Sigmoid colon (tissue), 7 donors: ENCODE data around the gene RPS3. TPM values are rescaled to one million over a fixed set of nuclear protein-coding genes. Genes with fewer than 3 reads are reported as not detected.

Experiments used
- DNase-seq: peaks from one replicate; pipeline ENCODE4 v3.0.0-alpha.2; 2019
- H3K27ac ChIP-seq, 4 donors: fragments of 200-600 bp; sonication (generic); one replicate each; pipeline ENCODE4 v1.5.1; 2016 to 2019; ENCODE audit warnings: mild to moderate bottlenecking in 1 of 4
- H3K27me3 ChIP-seq, 3 donors: fragments of 200-600 bp; sonication (generic); one replicate each; pipeline ENCODE4 v1.5.1; 2019; ENCODE audit warnings: mild to moderate bottlenecking in 1 of 3
- H3K36me3 ChIP-seq, 4 donors: fragments of 200-600 bp; sonication (generic); one replicate each; pipeline ENCODE4 v1.5.1; 2016 to 2019
- H3K4me1 ChIP-seq, 4 donors: fragments of 200-600 bp; sonication (generic); one replicate each; pipeline ENCODE4 v1.5.1; 2017 to 2019
- H3K4me3 ChIP-seq, 4 donors: fragments of 200-600 bp; sonication (generic); one replicate each; pipeline ENCODE4 v1.5.1; 2017 to 2019; ENCODE audit warnings: mild to moderate bottlenecking in 2 of 4, moderate library complexity in 1 of 4
- H3K9me3 ChIP-seq, 4 donors: fragments of 200-600 bp in 3 of 4; sonication (generic) in 3 of 4; one replicate each; pipeline versions ENCODE4 v1.5.1 to v1.6.1; 2013 to 2019
- EP300 ChIP-seq, 4 donors: sonication (generic); formaldehyde crosslinking; IDR thresholded peaks; one replicate each; pipeline ENCODE4 v1.6.1; 2017; ENCODE audit warnings: antibody characterized with exemption in 4 of 4
- POLR2A ChIP-seq, 2 donors: fragments of 450-650 bp; IDR thresholded peaks; one replicate each; pipeline ENCODE4 v1.6.1; 2016; ENCODE audit warnings: antibody characterized with exemption in 2 of 2, mild to moderate bottlenecking in 2 of 2, moderate library complexity in 2 of 2
- POLR2AphosphoS5 ChIP-seq, 4 donors: sonication (generic); formaldehyde crosslinking; IDR thresholded peaks; one replicate each; pipeline ENCODE4 v1.6.1; 2017; ENCODE audit warnings: antibody characterized with exemption in 4 of 4
- WGBS, 2 donors: extraction: QIAGEN DNeasy Blood & Tissue Kit; methylation state at CpG; one replicate each; pipeline ENCODE4 v1.1.7; 2013; 5-methylcytosine and 5-hydroxymethylcytosine counted together
- intact Hi-C: fragments of 100-400 bp; cut with DNase I; formaldehyde crosslinking; loops from one replicate; pipeline ENCODE4 v1.15.1; 2023
- polyA plus RNA-seq, 3 donors: library from polyadenylated mRNA; stranded (reverse); fragments of 200-250 nt; gene quantifications; one replicate each; pipeline ENCODE4 v1.2.3, GENCODE V29; 2013
- total RNA-seq, 4 donors: library from RNA; depleted of rRNA; stranded (reverse); fragments of >200 nt; gene quantifications; one replicate each; pipeline ENCODE4 v1.1.0, GENCODE V29; 2016
- TF ChIP-seq, protein P1 (sequence below), 4 experiments: fragments of 450-650 bp in 3 of 4; fragments of 200-600 bp in 1 of 4; IDR thresholded peaks; one replicate each; pipeline ENCODE4 v1.5.1; 2016 to 2019; ENCODE audit warnings: antibody characterized with exemption in 4 of 4, mild to moderate bottlenecking in 3 of 4, moderate library complexity in 2 of 4
- donor health status: healthy with polysubstance abuse.
- donor health status: Bipolar disorder and iron deficiency.
- donor health status: healthy.

Gene RPS3
- total and polyA plus RNA-seq, 7 donors: 967 to 4,083 (median 2,377) TPM

DNA sequence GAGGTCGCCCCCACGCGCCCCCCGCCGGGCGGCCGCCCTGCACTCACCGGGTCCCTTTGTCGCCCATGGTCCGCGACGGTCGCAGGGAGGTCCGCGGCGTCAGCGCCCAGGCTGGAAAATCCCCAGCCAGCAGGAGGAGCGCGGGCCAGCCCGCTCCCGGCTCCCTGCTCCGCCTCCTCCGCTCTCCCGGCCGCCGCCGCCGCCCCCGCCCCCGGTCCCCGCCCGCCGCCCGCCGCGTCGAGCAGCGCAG, 47.9 kb upstream of the RPS3 start, which contains the start of gene ARRB1:
TSS of gene ARRB1 (minus strand) at position 121 of the 250 bp plus-strand sequence. CDS start at position 67, 54 bp downstream.
- TF ChIP-seq POLR2AphosphoS5 (IDR thresholded peaks at IDR 0.05): peak in 1 of 4 donors; percentile 46
- TF ChIP-seq, protein P1, sequence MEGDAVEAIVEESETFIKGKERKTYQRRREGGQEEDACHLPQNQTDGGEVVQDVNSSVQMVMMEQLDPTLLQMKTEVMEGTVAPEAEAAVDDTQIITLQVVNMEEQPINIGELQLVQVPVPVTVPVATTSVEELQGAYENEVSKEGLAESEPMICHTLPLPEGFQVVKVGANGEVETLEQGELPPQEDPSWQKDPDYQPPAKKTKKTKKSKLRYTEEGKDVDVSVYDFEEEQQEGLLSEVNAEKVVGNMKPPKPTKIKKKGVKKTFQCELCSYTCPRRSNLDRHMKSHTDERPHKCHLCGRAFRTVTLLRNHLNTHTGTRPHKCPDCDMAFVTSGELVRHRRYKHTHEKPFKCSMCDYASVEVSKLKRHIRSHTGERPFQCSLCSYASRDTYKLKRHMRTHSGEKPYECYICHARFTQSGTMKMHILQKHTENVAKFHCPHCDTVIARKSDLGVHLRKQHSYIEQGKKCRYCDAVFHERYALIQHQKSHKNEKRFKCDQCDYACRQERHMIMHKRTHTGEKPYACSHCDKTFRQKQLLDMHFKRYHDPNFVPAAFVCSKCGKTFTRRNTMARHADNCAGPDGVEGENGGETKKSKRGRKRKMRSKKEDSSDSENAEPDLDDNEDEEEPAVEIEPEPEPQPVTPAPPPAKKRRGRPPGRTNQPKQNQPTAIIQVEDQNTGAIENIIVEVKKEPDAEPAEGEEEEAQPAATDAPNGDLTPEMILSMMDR (IDR thresholded peaks at IDR 0.05): no peak
- no peak for TF ChIP-seq EP300 (IDR thresholded peaks at IDR 0.05)
- TF ChIP-seq POLR2A (IDR thresholded peaks at IDR 0.05): peak in 1 of 2 donors; percentile 1
- H3K4me3 ChIP-seq: peak within 1 kb of the TSS; percentile 86 to 97 (median 94)
- H3K27me3 ChIP-seq: no peaks in the 10 kb centered on the region
- intact Hi-C loops: no loop called here
- no peaks in the 10 kb centered on the region for H3K9me3 ChIP-seq
- peak; percentile 75 for DNase-seq
- H3K27ac ChIP-seq: peak within 1 kb of the TSS; percentile 97 to 98 (median 97)
- WGBS, 2 donors: 1% methylated on average over 38 of the region's 38 CpGs
- H3K36me3 ChIP-seq: no peaks in the 10 kb centered on the region
- peaks cover 0 to 59% (median 56%) of the 10 kb centered on the region in 4 donors for H3K4me1 ChIP-seq

DNA sequence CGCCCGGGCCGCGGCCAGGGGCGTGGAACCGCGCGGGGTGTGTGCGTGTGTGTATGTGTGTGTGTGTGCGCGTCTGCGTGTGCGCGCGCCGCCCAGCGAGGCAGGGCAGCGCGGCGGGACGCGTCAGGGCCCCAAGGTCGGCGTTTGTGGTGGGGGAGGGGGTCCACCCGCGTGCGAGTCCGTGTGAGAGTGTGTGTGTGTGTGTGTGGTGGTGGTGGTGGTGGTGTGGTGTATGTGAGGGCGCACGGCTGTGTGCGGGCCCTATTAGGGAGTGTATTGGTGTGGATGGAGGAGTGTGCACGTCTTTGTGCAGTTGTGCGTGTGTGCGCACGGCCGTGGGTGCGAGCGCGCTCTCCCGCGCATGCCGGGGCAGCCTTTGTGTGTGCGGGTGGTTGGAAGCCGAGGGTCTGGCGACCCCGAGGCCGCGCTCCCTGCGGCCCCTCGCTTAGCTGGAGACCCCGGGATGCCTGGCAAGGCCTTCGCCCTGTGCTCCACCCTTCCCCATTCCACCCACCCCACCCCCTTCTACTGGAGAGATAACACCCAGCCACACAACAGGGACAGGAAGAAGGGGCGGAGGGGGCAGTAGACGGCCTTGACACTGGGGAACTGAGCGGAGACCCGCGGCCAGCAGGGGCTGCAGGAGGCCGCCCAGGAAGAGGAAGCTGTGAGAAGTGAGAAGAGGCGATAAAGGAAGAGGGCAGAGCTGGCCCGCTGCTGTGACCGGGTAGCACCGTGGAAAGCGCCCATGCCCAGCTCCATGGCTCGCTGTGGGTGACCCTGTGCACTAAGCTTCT, 47.3 kb upstream of the RPS3 start:
- peak; percentile 82 for DNase-seq

DNA sequence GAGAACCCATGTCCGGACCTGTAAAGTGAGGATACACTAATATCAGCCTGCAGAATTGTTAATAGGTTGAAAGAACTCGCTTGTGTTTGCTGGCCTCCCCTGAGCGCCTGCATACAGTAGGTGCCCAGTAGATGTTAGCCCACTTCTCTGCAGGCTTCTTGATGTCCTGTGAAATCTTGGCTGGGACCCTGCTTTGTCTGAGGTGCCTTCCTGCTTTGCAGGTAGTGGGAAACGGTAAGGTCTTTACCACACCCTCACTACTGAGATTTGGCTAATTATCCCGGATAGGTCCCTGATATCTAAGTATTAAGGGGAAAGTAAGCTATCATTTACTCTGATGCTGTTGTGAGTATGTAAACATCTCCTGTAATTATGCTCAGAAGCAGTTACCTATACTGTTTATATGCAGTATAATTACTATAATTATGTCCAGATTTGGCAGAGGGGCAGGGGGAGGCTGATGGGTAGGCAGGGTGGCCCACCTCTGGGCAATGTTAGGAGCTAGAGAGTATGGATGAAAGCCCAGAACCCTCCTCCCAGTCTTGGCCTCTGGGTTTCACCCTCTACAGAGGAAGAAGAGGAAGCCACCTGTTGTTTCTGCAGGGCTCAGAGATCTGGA, 46.6 kb upstream of the RPS3 start:
- peaks cover 0 to 47% (median 44%) of the 10 kb centered on the region in 4 donors for H3K4me1 ChIP-seq
- H3K36me3 ChIP-seq: no peaks in the 10 kb centered on the region
- intact Hi-C loops: no loop called here
- 15 to 28% methylated on average over 5 of the region's 5 CpGs for WGBS, 2 donors
- no peak for DNase-seq
- H3K27ac ChIP-seq: peak overlapping the region; percentile 97 to 98 (median 97)
- peak overlapping the region; percentile 86 to 97 (median 94) for H3K4me3 ChIP-seq
- H3K27me3 ChIP-seq: no peaks in the 10 kb centered on the region
- TF ChIP-seq POLR2A (IDR thresholded peaks at IDR 0.05) (no peak), POLR2AphosphoS5 (IDR thresholded peaks at IDR 0.05) (no peak), EP300 (IDR thresholded peaks at IDR 0.05) (no peak)
- TF ChIP-seq, protein P1 (IDR thresholded peaks at IDR 0.05): no peak
- H3K9me3 ChIP-seq: no peaks in the 10 kb centered on the region

More for the DNA sequence above, 47.3 kb upstream of the RPS3 start:
- Histone ChIP-seq H3K36me3 (no peaks in the 10 kb centered on the region), H3K27ac (peak overlapping the region; percentile 97 to 98 (median 97)), H3K27me3 (no peaks in the 10 kb centered on the region), H3K4me1 (peaks cover 0 to 54% (median 51%) of the 10 kb centered on the region in 4 donors), H3K9me3 (no peaks in the 10 kb centered on the region), H3K4me3 (peak overlapping the region; percentile 86 to 97 (median 94))
- TF ChIP-seq EP300 (IDR thresholded peaks at IDR 0.05) (no peak), POLR2AphosphoS5 (IDR thresholded peaks at IDR 0.05) (peak in 2 of 4 donors; percentile 56 to 59), POLR2A (IDR thresholded peaks at IDR 0.05) (peak in 1 of 2 donors; percentile 10)
- TF ChIP-seq, protein P1 (IDR thresholded peaks at IDR 0.05): no peak
- WGBS, 2 donors: 0 to 1% methylated on average over 64 of the region's 64 CpGs
- intact Hi-C loops: no loop called here

DNA sequence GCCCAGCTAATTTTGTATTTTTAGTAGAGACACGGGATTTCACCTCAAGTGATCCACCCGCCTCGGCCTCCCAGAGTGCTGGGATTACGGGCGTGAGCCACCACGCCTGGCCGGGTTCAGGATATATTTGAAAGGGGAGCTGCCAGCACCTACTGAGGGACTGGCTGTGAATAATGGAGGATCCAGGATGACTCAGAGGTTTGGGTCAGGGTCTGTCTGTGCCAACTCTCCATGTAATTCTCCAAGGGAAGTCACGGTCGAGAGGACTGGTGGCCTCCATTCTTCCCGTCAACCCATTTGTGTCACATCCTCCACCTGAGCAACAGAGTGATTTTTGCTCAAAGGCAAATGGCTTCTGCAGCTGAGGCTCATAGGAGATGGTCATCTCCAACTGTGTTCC, 44.3 kb upstream of the RPS3 start:
- intact Hi-C loops: no loop called here
- Histone ChIP-seq H3K9me3 (no peaks in the 10 kb centered on the region), H3K4me3 (no peak overlapping the region), H3K4me1 (peaks cover 0 to 23% (median 20%) of the 10 kb centered on the region in 4 donors), H3K36me3 (no peaks in the 10 kb centered on the region), H3K27me3 (no peaks in the 10 kb centered on the region), H3K27ac (no peak overlapping the region)
- TF ChIP-seq POLR2A (IDR thresholded peaks at IDR 0.05) (no peak), POLR2AphosphoS5 (IDR thresholded peaks at IDR 0.05) (no peak), EP300 (IDR thresholded peaks at IDR 0.05) (no peak)
- TF ChIP-seq, protein P1 (IDR thresholded peaks at IDR 0.05): no peak
- 81 to 90% methylated on average over 10 of the region's 10 CpGs for WGBS, 2 donors
- no peak for DNase-seq
